HL-60 (cell line): ENCODE data around the gene CHD2.

Experiments used
- POLR2AphosphoS5 ChIP-seq: IDR thresholded peaks from 2 replicates; pipeline ENCODE4 v1.6.1; 2012; ENCODE audit warnings: low read depth
- TF ChIP-seq, protein P1 (sequence below): IDR thresholded peaks from one replicate; pipeline ENCODE4 v1.5.1; 2011; ENCODE audit warnings: low read length, control low read depth, inconsistent platforms; ENCODE audit not compliant: insufficient read depth

- no peak for TF ChIP-seq POLR2AphosphoS5
- TF ChIP-seq, protein P1, sequence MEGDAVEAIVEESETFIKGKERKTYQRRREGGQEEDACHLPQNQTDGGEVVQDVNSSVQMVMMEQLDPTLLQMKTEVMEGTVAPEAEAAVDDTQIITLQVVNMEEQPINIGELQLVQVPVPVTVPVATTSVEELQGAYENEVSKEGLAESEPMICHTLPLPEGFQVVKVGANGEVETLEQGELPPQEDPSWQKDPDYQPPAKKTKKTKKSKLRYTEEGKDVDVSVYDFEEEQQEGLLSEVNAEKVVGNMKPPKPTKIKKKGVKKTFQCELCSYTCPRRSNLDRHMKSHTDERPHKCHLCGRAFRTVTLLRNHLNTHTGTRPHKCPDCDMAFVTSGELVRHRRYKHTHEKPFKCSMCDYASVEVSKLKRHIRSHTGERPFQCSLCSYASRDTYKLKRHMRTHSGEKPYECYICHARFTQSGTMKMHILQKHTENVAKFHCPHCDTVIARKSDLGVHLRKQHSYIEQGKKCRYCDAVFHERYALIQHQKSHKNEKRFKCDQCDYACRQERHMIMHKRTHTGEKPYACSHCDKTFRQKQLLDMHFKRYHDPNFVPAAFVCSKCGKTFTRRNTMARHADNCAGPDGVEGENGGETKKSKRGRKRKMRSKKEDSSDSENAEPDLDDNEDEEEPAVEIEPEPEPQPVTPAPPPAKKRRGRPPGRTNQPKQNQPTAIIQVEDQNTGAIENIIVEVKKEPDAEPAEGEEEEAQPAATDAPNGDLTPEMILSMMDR, result no peak
These were observed 142.1 kb downstream of the CHD2 start for GRCh38 chr15:93042211-93042610.
